Measurements from ENCODE around the gene TBXA2R. TPM values are rescaled to one million over a fixed set of nuclear protein-coding genes. Genes with fewer than 3 reads are reported as not detected.
"Not testable (repeated sequence)": the region's sequence is repeated elsewhere in the genome, so short reads cannot be mapped to it uniquely, and the experiment has no call there.

TBXA2R gene
- total RNA-seq, 1 donor from 2014 or later = 4.5 TPM

DNA sequence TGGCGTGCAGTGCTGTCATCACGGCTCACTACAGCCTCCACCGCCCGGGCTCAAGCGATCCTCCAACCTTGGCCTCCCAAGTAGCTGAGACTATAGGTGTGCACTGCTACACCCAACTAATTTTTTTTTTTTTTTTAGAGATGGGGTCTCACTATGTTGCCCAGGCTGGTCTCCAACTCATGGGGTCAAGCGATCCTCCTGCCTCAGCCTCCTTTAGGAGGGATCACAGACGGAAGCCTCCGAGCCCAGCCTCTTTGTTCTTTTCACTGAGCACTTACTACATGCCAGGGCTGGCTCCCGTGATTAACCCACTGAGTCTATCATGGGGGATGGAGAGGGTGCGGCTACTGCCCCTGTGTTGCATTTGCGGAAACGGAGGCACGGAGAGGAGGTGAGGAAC is 32.8 kb upstream of the TBXA2R start:
- DNase-seq (ENCODE audit: low spot score) = no peak

- no peak for DNase-seq (ENCODE audit: low spot score)
Observed at GRCh38 chr19:3638208-3639193, 31.8 kb upstream of the TBXA2R start.

- no peak for DNase-seq (ENCODE audit: low spot score)
Observed at GRCh38 chr19:3637621-3638020, 30.9 kb upstream of the TBXA2R start.

GRCh38 chr19:3636962-3637361 is 30.3 kb upstream of the TBXA2R start:
- no peak for DNase-seq (ENCODE audit: low spot score)

- no peak for DNase-seq (ENCODE audit: low spot score)
Observed at GRCh38 chr19:3636506-3636905, 29.8 kb upstream of the TBXA2R start.

DNA sequence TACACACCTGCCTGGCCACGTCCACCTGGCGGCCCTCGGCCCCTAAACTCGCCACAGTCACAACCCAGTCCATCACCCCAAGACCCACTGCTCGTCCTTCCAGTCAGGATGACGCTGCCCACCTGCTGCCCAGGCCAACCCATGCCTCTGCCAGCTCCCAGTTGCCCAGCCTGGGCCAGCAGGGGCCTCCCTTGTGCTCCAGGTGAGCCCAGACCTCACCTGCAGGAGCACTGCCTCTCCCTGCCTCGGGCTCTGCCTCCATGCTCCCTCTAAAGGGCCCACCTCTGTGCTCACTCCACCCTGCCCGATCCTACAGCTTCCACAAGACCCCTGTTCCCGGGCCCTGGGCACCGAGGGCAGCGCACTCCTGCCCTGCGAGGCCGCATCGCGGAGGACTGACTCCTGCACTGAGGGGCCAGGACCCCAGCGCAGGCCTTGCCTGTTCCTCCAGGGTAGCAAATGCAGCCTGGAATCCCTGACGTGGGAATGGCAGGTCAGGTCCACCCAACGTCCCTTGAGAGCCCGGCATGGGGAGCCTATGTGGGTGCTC is 27.9 kb upstream of the TBXA2R start:
- DNase-seq (ENCODE audit: low spot score) = no peak

DNA sequence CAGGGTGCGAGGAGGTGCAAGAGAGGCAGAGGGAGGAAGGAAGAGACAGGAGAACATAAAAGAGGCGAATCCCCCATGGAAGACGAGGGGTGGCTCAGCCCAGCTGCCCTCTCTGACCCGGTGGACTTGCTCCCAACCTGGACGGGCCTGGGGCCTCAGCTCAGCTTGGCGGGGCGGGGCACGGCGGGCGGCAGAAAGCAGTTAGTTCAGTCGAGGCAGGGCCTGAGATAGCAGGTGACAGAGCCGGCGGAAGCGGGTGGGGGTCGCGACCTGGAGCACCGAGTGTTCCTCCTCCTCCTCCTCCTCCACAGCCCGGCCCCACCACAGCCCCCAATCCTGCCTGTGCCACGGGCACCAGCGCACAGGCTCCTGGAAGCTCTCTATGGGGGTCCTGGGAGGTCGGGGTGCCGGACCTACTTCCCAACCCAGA is 26.9 kb upstream of the TBXA2R start:
- DNase-seq (ENCODE audit: low spot score) = no peak

DNA sequence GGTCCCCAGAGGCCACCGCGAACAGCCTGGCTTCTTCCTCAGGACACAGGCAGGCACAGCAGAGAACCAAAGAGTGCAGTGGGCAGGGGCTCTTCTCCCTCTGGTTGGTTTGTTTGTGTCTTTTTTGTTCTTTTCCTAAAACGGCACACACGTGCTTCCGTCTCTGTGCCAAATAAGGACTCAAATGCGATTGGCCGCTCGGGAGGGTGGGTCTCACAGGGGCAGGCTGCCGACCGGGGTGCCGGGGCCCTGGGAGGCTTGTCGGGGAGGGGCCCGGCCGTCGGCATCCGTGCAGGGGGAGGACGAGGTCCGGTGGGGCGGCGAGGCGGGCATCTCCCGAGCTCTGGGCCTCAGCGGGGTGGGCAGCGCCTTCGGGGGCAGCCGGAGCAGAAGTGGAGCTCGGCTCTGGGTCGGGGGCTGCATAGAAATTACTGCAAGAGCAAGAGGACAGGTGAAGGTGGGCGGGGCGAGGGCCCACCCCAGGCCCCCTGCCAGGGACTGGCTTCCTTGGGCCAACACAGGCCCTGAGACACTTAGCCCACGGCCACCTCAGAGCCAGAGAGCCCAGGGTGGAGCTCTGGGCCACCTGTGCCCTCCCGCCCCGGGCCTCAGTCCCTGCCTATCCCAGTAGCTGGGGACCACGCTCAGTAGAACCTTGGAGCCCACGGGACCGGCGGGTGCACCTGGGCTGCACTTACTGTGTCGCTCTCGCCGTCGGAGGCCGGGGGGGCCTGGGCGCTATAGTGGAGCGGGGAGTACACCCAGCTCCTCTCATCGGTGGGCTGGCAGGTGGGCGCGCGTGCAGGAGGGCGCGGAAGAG is 26.3 kb upstream of the TBXA2R start:
- DNase-seq (ENCODE audit: low spot score) = no peak

- no peak for DNase-seq (ENCODE audit: low spot score)
Observed at GRCh38 chr19:3632098-3632497, 25.4 kb upstream of the TBXA2R start.

DNA sequence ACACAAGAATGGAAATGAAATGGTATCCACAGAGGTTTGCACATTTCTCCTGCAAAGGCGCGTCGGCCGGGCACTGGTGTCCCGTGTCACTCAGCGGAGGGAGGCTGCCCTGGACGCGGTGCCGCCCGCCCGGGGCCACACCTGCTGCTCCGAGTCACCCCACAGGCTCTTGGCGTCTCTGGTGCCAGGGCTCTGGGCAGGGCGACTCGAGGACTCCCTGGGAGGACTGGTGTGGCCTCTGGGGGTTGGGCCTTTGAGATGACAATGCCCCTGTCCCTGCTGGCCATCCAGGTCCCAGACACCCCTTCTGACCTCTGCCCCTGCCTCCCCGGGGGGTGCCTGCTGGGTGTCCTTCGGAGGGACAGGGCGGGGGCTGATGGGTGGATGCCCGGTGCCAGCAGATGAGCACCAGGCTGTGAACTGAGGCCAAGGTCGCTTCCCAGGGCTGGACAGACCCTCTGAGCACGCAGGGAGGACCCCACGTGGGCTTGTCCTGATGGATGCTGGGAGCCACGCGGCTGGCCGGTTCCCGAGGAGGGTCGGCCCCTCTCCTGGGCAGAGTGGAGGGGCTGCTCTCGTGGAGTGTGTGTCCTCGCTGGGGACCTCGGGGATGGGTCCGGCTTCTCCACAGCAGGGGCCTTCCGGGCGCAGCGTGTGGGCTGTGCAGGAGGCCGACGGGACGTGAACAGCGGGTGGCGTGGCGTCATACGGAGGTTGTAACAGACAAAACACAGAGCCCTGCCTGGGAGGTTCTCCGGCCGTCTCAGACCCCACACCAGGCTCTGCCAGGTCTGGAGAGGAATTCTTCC is 24.6 kb upstream of the TBXA2R start:
- no peak for DNase-seq (ENCODE audit: low spot score)

GRCh38 chr19:3628766-3629165 is 22.1 kb upstream of the TBXA2R start:
- DNase-seq (ENCODE audit: low spot score) = not testable (repeated sequence)

GRCh38 chr19:3627351-3627723 is 20.7 kb upstream of the TBXA2R start:
- DNase-seq (ENCODE audit: low spot score) = no peak

- DNase-seq (ENCODE audit: low spot score) = peak; percentile 98
Observed at GRCh38 chr19:3626473-3627350, 20.0 kb upstream of the TBXA2R start, which contains the start of gene CACTIN. CACTIN (minus strand) TSS chr19:3626790; CDS start chr19:3626762, 28 bp downstream.

GRCh38 chr19:3625996-3626472 is 19.4 kb upstream of the TBXA2R start:
- DNase-seq (ENCODE audit: low spot score) = no peak

DNA sequence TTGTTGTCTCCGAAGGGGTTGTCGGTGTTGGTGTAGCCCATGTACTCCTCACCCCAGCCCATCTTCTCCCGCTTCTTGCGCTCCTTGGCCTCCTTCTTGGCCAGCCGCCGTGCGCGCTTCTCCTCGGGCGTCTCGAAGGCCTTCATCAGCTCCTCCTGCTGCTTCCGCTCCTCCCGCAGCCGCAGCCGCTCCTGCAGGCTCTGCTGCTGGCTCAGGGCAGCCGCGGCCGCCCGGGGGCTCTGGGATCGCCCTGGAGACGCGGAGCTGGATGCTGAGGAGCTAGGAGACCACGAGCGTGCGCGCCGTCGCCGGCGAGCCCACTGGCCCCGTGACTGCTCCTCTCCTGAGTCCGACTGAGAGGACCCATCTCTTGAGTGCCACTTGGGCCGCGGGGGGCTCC is 17.0 kb upstream of the TBXA2R start:
- DNase-seq (ENCODE audit: low spot score) = no peak

- no peak for DNase-seq (ENCODE audit: low spot score)
Observed at GRCh38 chr19:3622224-3622623, 15.5 kb upstream of the TBXA2R start.

DNA sequence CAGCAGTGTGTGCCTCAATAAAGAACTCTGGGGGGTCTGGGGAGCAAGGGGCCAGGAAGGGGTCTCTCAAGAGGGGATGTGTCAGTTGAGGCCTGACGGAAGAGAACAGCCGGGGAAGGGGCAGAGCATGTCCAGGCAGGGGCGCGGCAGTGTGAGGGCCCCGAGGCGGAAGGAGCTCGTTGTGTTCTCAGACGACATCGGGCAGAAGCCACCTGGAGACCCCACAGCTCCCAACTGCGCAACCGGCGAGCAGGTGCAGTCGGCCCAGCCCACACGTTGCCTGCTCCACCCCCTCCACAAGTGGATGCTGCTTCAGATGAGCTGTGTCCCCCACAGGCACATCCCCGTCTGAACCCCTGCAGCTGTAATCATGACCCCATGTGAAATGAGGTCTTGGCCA is 15.0 kb upstream of the TBXA2R start:
- DNase-seq (ENCODE audit: low spot score) = no peak

- DNase-seq (ENCODE audit: low spot score) = no peak
Observed at GRCh38 chr19:3620817-3621547, 14.3 kb upstream of the TBXA2R start.

- DNase-seq (ENCODE audit: low spot score) = no peak
Observed at GRCh38 chr19:3620145-3620816, 13.6 kb upstream of the TBXA2R start.

All from ureter (tissue), 1 donor.